Neural crest cell (in vitro differentiated cells): ENCODE measurements around the gene UTP11. TPM values are rescaled to one million over a fixed set of nuclear protein-coding genes. Genes with fewer than 3 reads are reported as not detected.

ENCODE experiments used
- DNase-seq: peaks from one replicate; pipeline ENCODE4 v3.0.0; 2021; ENCODE audit warnings: low read depth, mixed read lengths, low spot score
- H3K27ac Mint-ChIP-seq: one replicate; pipeline ENCODE4 v1.8.0; 2021; ENCODE audit warnings: mild to moderate bottlenecking, mixed read lengths; ENCODE audit not compliant: unreplicated experiment
- H3K27me3 Mint-ChIP-seq: 2 replicates; pipeline ENCODE4 v1.8.0; 2021; ENCODE audit warnings: low read depth, mild to moderate bottlenecking, mixed read lengths
- H3K36me3 Mint-ChIP-seq: 2 replicates; pipeline ENCODE4 v1.8.0; 2021; ENCODE audit warnings: low read depth, mild to moderate bottlenecking, mixed read lengths
- H3K4me1 Mint-ChIP-seq: 2 replicates; pipeline ENCODE4 v1.8.0; 2021; ENCODE audit warnings: mixed read lengths
- H3K4me3 Mint-ChIP-seq: one replicate; pipeline ENCODE4 v1.8.0; 2021; ENCODE audit warnings: mild to moderate bottlenecking, mixed read lengths
- H3K9me3 Mint-ChIP-seq: 2 replicates; pipeline ENCODE4 v1.8.0; 2021; ENCODE audit warnings: mixed read lengths
- CTCF ChIP-seq: fragments of 200-600 bp; sonication (generic); conservative IDR thresholded peaks from 2 replicates; pipeline ENCODE4 v1.5.0; 2021; ENCODE audit warnings: antibody characterized with exemption, mild to moderate bottlenecking
- total RNA-seq: library from RNA; stranded (reverse); gene quantifications from 2 replicates; pipeline ENCODE4 v1.2.1, GENCODE V29; 2021

UTP11 gene
- total RNA-seq, 1 donor from 2014 or later: 41.2 TPM

- H3K27ac Mint-ChIP-seq: no peak overlapping the region
- no peak for DNase-seq
- H3K27me3 Mint-ChIP-seq: peaks cover 31% of the 10 kb centered on the region
- peak; percentile 43 for TF ChIP-seq CTCF
- no peaks in the 10 kb centered on the region for H3K9me3 Mint-ChIP-seq
- no peak overlapping the region for H3K4me3 Mint-ChIP-seq
- H3K4me1 Mint-ChIP-seq: peaks cover 14% of the 10 kb centered on the region
- peaks cover 2% of the 10 kb centered on the region for H3K36me3 Mint-ChIP-seq
These were observed 24.8 kb downstream of the UTP11 start for GRCh38 chr1:38037221-38037939.

- Mint-ChIP-seq H3K27me3 (peaks cover 46% of the 10 kb centered on the region), H3K4me3 (peak overlapping the region; percentile 25), H3K9me3 (no peaks in the 10 kb centered on the region), H3K27ac (no peak overlapping the region), H3K4me1 (peaks cover 26% of the 10 kb centered on the region), H3K36me3 (peaks cover 6% of the 10 kb centered on the region)
- no peak for TF ChIP-seq CTCF
- no peak for DNase-seq
These were observed 26.3 kb downstream of the UTP11 start for GRCh38 chr1:38038861-38039260.

GRCh38 chr1:38039331-38040088 lies 27.0 kb downstream of the UTP11 start:
- Mint-ChIP-seq H3K27me3 (peaks cover 49% of the 10 kb centered on the region), H3K4me3 (peak overlapping the region; percentile 31), H3K36me3 (peaks cover 6% of the 10 kb centered on the region), H3K27ac (no peak overlapping the region), H3K4me1 (peaks cover 30% of the 10 kb centered on the region), H3K9me3 (no peaks in the 10 kb centered on the region)
- no peak for TF ChIP-seq CTCF
- no peak for DNase-seq

GRCh38 chr1:38041936-38042834 lies 29.7 kb downstream of the UTP11 start:
- Mint-ChIP-seq H3K27me3 (peaks cover 59% of the 10 kb centered on the region), H3K4me3 (peak overlapping the region; percentile 92)

More at GRCh38 chr1:38041936-38042834, 29.7 kb downstream of the UTP11 start:
- DNase-seq: no peak
- TF ChIP-seq CTCF: no peak
- Mint-ChIP-seq H3K4me1 (peaks cover 30% of the 10 kb centered on the region), H3K27ac (no peak overlapping the region), H3K36me3 (peaks cover 6% of the 10 kb centered on the region), H3K9me3 (no peaks in the 10 kb centered on the region)
